MV-4-11 (cell line): ENCODE results near the gene PKNOX1.
"Not testable (repeated sequence)": the region's sequence is repeated elsewhere in the genome, so short reads cannot be mapped to it uniquely, and the experiment has no call there.

Experiments used
- DNase-seq: peaks from one replicate; lab custom pipeline; 2025; lab: John Stamatoyannopoulos, UW

PKNOX1 gene

GRCh38 chr21:42973991-42974831 lies at the start of gene PKNOX1:
Gene PKNOX1, plus strand, starts transcription at chr21:42974562. Its CDS starts 29,820 bp downstream, at chr21:43004382.
- peak; percentile 97 for DNase-seq

GRCh38 chr21:42925114-42925926 lies 49.0 kb upstream of the PKNOX1 start, which contains the start of gene ERVH48-1:
Gene ERVH48-1, minus strand, starts transcription at chr21:42925630. Its CDS starts 6,624 bp downstream, at chr21:42919006.
- DNase-seq, result no peak

GRCh38 chr21:42927474-42928200 lies 46.7 kb upstream of the PKNOX1 start:
- DNase-seq, result not testable (repeated sequence)

GRCh38 chr21:42929969-42930368 lies 44.4 kb upstream of the PKNOX1 start:
- DNase-seq, result no peak

GRCh38 chr21:42931560-42932235 lies 42.7 kb upstream of the PKNOX1 start:
- no peak for DNase-seq

- DNase-seq, result not testable (repeated sequence)
Observed at GRCh38 chr21:42932378-42933136, 41.8 kb upstream of the PKNOX1 start.

GRCh38 chr21:42933137-42933970 lies 41.0 kb upstream of the PKNOX1 start:
- DNase-seq, result not testable (repeated sequence)

- DNase-seq, result not testable (repeated sequence)
Observed at GRCh38 chr21:42933973-42934372, 40.4 kb upstream of the PKNOX1 start.

GRCh38 chr21:42936360-42936759 lies 38.0 kb upstream of the PKNOX1 start:
- DNase-seq, result not testable (repeated sequence)

GRCh38 chr21:42937034-42937940 lies 37.1 kb upstream of the PKNOX1 start:
- peak; percentile 8 for DNase-seq

- DNase-seq, result no peak
Observed at GRCh38 chr21:42937960-42938605, 36.3 kb upstream of the PKNOX1 start.

GRCh38 chr21:42938606-42938995 lies 35.8 kb upstream of the PKNOX1 start:
- DNase-seq, result not testable (repeated sequence)

- DNase-seq, result peak; percentile 70
Observed at GRCh38 chr21:42939582-42940413, 34.6 kb upstream of the PKNOX1 start.

GRCh38 chr21:42941696-42942085 lies 32.7 kb upstream of the PKNOX1 start:
- no peak for DNase-seq

GRCh38 chr21:42942244-42942643 lies 32.1 kb upstream of the PKNOX1 start:
- DNase-seq, result no peak

- not testable (repeated sequence) for DNase-seq
Observed at GRCh38 chr21:42949094-42949755, 25.1 kb upstream of the PKNOX1 start.

GRCh38 chr21:42951193-42951592 lies 23.2 kb upstream of the PKNOX1 start:
- DNase-seq, result not testable (repeated sequence)
